GM19397 (cell line): ENCODE measurements around the gene CLCN4.

Experiments used
- ATAC-seq: cut with Tn5 transposase; IDR thresholded peaks from one replicate; pipeline ENCODE4 v1.9.1; 2021; ENCODE audit warnings: mild to moderate bottlenecking, moderate library complexity; ENCODE audit not compliant: unreplicated experiment

Gene CLCN4

DNA sequence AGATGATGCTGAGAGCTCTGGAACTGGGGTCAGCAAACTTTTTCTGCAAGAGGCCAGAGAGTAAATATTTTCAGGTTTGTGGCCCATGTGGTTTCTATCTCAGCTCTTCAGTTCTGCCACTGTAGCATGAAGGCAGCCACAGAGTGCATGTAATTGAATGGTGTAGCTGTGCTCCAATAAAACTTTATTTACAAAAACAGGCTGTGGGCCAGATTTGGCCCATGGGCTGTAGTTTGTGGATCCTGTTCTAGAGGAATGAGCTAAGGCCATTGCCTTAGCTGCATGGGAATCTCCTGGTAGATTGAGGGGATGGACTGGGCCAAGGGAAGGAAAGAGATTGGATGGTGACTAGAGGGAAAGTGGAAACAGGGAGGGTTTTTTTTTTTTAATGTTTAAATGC is 36.8 kb downstream of the CLCN4 start:
- ATAC-seq = no peak

DNA sequence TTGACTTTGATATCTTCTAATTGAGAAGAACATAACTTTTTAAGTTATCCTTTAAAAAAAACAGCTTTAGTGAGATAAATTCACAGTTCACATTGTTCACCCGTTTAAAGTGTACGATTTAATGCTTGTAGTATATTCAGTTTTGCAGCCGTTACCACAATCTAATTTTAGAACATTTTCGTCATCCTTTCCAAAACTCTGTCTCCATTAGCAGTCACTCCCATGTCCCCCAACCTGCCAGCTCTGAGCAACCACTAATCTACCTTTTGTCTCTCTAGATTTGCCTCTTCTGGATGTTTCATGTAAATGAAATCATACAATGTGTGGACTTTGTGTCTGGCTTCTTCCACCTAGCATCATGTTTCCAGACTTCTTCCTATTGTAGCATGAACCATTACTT is 38.6 kb downstream of the CLCN4 start:
- no peak for ATAC-seq

- ATAC-seq = no peak
These were observed 39.2 kb downstream of the CLCN4 start for GRCh38 chrX:10195947-10196346.

DNA sequence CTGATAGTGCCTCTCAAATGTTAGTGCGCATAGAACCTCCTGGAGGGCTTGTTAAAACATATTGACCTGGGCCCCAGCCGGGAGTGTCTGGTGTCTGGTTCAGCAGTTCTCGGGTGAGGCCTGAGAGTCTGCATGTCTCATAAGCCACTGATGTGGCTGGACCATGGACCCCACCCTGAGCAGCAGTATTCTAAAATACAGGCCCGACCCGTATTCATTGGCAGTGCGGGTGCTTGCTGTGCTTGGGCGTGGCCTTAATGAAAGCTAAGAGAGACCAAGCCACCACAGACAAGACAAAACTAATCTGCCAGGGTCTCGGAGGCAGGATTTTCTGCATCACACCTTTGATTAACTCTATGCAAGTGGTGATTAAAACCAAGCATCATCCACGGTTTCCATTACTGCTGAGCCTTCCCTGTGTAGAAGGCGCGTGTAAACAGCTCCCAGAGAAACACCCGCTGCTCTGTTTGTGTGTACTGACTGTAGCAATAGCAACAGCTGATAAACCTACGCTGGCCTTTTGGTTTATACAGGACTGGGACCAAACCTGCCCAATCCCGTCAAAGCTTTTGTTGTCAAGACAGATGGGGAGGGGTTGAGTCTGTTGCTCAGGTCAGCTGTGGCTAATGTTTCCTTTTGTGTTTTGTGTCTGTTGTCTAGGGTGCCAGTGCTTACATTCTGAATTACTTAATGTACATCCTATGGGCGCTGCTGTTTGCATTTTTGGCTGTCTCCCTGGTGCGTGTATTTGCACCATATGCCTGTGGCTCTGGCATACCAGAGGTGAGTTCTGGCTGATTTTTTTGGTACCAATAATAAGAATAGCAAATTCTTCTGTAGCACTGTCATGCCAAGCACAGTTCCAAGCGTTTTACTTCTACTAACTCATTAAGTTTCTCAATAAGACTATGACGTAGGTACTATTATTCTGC is 40.8 kb downstream of the CLCN4 start:
- no peak for ATAC-seq

DNA sequence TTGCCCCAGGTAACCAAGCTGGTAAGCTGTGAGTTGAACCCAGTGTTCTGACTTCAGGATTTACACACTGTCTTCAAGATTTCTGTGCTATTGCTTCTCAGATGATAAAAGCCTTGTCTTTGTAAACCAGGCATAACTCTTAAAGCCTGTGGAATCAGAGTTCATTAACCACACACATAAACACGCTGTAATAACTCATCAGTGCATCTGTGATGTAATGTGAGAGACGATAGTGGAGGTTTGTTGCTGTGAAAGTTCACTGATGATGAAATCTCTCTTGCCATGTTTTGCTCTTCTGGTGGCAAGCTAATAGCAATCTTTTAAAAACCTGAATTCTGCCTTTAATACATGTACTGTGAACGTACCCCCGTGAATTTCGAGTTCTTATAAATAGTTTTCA is 41.5 kb downstream of the CLCN4 start:
- no peak for ATAC-seq

- ATAC-seq = peak; percentile 90
These were observed 42.4 kb downstream of the CLCN4 start for GRCh38 chrX:10199212-10199611.

- ATAC-seq = no peak
These were observed 46.8 kb downstream of the CLCN4 start for GRCh38 chrX:10203617-10204016.

DNA sequence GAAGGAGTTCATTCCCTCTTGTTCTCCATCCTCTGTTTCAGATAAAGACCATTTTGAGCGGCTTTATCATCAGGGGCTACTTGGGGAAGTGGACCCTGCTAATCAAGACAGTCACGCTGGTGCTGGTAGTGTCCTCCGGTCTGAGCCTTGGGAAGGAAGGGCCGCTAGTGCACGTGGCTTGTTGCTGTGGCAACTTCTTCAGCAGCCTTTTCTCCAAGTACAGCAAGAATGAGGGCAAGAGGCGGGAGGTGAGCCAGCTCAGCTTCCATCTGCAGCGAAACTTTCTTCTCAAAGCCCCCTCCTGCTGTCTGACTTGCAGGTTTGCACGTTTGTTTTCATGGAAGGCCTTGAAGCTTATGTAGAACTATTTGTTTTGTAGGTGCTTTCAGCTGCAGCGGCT is 49.5 kb downstream of the CLCN4 start:
- no peak for ATAC-seq

GRCh38 chrX:10208281-10208856 is 51.6 kb downstream of the CLCN4 start:
- no peak for ATAC-seq

- no peak for ATAC-seq
These were observed 52.2 kb downstream of the CLCN4 start for GRCh38 chrX:10208953-10209352.

- no peak for ATAC-seq
These were observed 55.6 kb downstream of the CLCN4 start for GRCh38 chrX:10212395-10212794.

DNA sequence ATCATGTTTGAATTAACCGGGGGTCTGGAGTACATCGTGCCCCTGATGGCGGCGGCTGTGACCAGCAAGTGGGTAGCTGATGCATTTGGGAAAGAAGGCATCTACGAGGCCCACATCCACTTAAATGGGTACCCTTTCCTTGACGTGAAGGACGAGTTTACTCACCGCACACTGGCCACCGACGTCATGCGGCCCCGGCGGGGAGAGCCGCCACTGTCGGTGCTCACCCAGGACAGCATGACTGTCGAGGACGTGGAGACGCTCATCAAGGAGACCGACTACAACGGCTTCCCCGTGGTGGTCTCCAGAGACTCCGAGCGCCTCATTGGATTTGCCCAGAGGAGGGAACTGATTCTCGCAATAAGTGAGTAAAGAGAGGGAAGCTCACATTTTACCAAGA is 56.9 kb downstream of the CLCN4 start:
- no peak for ATAC-seq

DNA sequence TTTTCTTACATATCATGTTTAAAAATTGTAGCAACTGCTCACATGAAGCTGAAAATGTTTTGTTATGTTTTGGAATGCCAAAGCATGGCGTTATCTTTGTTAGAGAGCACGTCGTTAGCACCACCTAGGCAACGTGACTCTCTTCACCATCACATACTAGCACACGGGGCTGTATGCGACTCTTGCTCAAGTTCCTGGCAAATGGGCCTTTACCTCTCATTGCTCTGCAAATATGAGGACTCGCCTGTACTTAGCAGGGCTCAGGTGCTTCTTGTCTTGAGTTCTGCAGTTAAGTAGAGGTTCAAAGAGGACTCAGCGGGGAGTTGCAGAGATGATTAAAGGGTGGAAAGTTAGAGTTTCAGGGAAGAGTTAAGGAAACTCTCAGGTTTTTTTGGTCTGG is 59.4 kb downstream of the CLCN4 start:
- ATAC-seq = no peak

- no peak for ATAC-seq
These were observed 60.4 kb downstream of the CLCN4 start for GRCh38 chrX:10217198-10217597.

GRCh38 chrX:10221651-10222050 is 64.9 kb downstream of the CLCN4 start:
- ATAC-seq = no peak

GRCh38 chrX:10223276-10223675 is 66.5 kb downstream of the CLCN4 start:
- ATAC-seq = no peak

DNA sequence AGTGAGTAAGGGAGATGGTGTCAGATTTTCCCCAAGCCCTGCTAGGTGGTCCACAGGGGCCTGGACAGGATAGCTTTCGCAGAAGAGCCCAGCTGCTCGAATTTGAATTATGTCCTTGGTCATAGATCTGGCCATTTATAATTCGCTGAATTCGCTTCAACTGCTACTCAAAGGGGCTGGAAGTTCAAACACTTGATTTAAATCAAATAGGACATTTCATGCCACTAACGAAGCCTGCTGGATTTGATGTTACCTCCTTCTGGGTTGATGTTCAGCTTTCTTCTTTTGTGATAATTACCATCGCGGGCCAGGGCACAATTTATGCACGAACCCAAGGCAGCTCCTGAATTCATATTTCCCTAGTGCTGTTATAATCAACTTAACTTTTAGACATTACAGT is 67.0 kb downstream of the CLCN4 start:
- no peak for ATAC-seq

- ATAC-seq = no peak
These were observed 73.4 kb downstream of the CLCN4 start for GRCh38 chrX:10230222-10230621.

- ATAC-seq = no peak
These were observed 74.7 kb downstream of the CLCN4 start for GRCh38 chrX:10231461-10231860.

GRCh38 chrX:10233173-10233572 is 76.4 kb downstream of the CLCN4 start:
- ATAC-seq = no peak

DNA sequence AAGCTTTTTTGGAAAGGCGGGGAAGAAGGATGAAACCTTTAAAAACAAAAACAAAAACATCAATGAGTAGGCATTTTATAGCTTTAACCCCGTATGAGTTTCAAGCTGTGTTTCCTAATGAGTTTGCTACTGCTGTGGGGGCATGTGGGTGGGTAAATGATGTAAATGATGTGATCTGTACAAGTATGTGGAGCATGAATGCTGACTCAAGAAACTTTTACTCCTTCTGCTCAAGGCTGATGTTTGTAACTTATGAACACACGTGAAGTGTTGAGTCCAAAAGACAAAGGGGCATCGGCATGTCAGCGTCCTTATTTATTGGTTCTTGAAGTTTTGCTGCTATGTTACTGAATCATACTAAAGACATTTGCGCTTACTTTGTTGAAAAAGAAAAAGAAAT is 76.9 kb downstream of the CLCN4 start:
- ATAC-seq = no peak

DNA sequence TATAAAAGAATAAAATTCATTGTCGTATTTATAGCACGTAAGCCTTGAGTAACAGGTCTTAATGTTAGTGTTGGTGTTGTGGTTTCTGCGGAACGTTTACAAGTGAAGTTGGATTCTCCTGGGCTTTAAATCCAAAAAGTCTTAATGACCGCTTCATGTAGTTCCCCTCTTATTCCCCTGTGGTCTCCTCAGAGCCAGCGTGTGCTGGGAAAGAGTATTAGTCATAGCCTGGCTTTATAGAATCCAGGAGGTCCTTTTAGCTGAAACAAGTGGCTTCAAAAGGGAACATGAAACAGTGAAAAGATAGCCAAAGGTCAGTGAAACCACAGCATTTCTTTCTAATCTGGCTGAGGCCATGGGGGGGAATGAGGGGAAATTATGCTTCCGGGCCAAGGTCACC is 79.1 kb downstream of the CLCN4 start:
- no peak for ATAC-seq

- ATAC-seq = no peak
These were observed 80.5 kb downstream of the CLCN4 start for GRCh38 chrX:10237241-10237640.
